PC-3 (cell line): ENCODE data around the gene TMEM52B. TPM values are rescaled to one million over a fixed set of nuclear protein-coding genes. Genes with fewer than 3 reads are reported as not detected.

Experiments used
- ATAC-seq: fragments of 200-7000 bp; cut with Tn5 transposase; 2 replicates; pipeline ENCODE4 v1.9.1; 2020; ENCODE audit warnings: mild to moderate bottlenecking, moderate library complexity
- BruUV-seq: library from RNA; stranded (reverse); fragments of 400-500 nt; replicated peaks from 2 replicates; lab custom pipeline; 2021; lab: Mats Ljungman, UMichigan
- CTCF ChIA-PET: fragments of 300-600 bp; sonication (Branson Sonifier 250); formaldehyde crosslinking; loops from one replicate; lab custom pipeline; 2022; ENCODE audit warnings: antibody characterized with exemption; lab: Charles Lee
- POLR2A ChIA-PET: fragments of 300-600 bp; sonication (Branson Sonifier 250); formaldehyde crosslinking; loops from one replicate; lab custom pipeline; 2022; ENCODE audit warnings: antibody characterized with exemption; ENCODE audit not compliant: unreplicated experiment; lab: Charles Lee
- DNase-seq: peaks from one replicate; pipeline ENCODE4 v3.0.0-alpha.2; 2015
- H2AFZ ChIP-seq: fragments of 300-600 bp; sonication (generic); 2 replicates; pipeline ENCODE4 v1.6.0; 2016; ENCODE audit warnings: antibody characterized with exemption, low read length
- H3F3A ChIP-seq: fragments of 300-600 bp; sonication (generic); one replicate; pipeline ENCODE4 v1.6.0; 2017; ENCODE audit warnings: antibody characterized with exemption, low read length, control low read depth, mild to moderate bottlenecking; ENCODE audit not compliant: unreplicated experiment
- H3K27ac ChIP-seq: fragments of 300-600 bp; sonication (generic); 2 replicates; pipeline ENCODE4 v1.5.1; 2016; ENCODE audit warnings: mild to moderate bottlenecking, low read length
- H3K27me3 ChIP-seq: fragments of 300-600 bp; sonication (generic); 2 replicates; pipeline ENCODE4 v1.6.1; 2016; ENCODE audit warnings: low read length, mixed read lengths
- H3K36me3 ChIP-seq: fragments of 300-600 bp; sonication (generic); 2 replicates; pipeline ENCODE4 v1.6.1; 2016; ENCODE audit warnings: low read depth, mixed run types, low read length, mixed read lengths
- H3K4me1 ChIP-seq: fragments of 300-600 bp; sonication (generic); 2 replicates; pipeline ENCODE4 v1.5.1; 2016; ENCODE audit warnings: low read length; ENCODE audit not compliant: insufficient read depth
- H3K4me2 ChIP-seq: fragments of 300-600 bp; sonication (generic); 2 replicates; pipeline ENCODE4 v1.6.0; 2016; ENCODE audit warnings: low read length
- H3K4me3 ChIP-seq: fragments of 300-600 bp; sonication (generic); 2 replicates; pipeline ENCODE4 v1.5.1; 2016; ENCODE audit warnings: mild to moderate bottlenecking, low read length, mixed read lengths
- H3K79me2 ChIP-seq: fragments of 300-600 bp; sonication (generic); 2 replicates; pipeline ENCODE4 v1.6.1; 2017; ENCODE audit warnings: low read length, mixed read lengths
- H3K9ac ChIP-seq: fragments of 300-600 bp; sonication (generic); 2 replicates; pipeline ENCODE4 v1.6.0; 2016; ENCODE audit warnings: mild to moderate bottlenecking, low read length
- H3K9me2 ChIP-seq: fragments of 300-600 bp; sonication (generic); replicated peaks from 2 replicates; pipeline ENCODE4 v1.6.1; 2016; ENCODE audit warnings: mixed run types, low read length, mixed read lengths
- H3K9me3 ChIP-seq: fragments of 300-600 bp; sonication (generic); 2 replicates; pipeline ENCODE4 v1.6.1; 2016; ENCODE audit warnings: low read length, mixed read lengths
- H4K20me1 ChIP-seq: fragments of 300-600 bp; sonication (generic); 2 replicates; pipeline ENCODE4 v1.6.1; 2016; ENCODE audit warnings: low read length, mixed read lengths
- CTCF ChIP-seq: fragments of 300-600 bp; sonication (generic); conservative IDR thresholded peaks from 2 replicates; pipeline ENCODE4 v1.5.1; 2017; ENCODE audit warnings: antibody characterized with exemption, low read depth, mild to moderate bottlenecking, low read length
- EZH2 ChIP-seq: fragments of 300-600 bp; sonication (generic); IDR thresholded peaks from one replicate; pipeline ENCODE4 v1.6.1; 2017; ENCODE audit warnings: antibody characterized with exemption, mild to moderate bottlenecking, low read length; ENCODE audit not compliant: unreplicated experiment
- EZH2phosphoT487 ChIP-seq: fragments of 300-600 bp; sonication (generic); IDR thresholded peaks from 2 replicates; pipeline ENCODE4 v1.6.1; 2018; ENCODE audit warnings: mild to moderate bottlenecking, antibody characterized with exemption, low read length, borderline replicate concordance
- intact Hi-C: fragments of 100-400 bp; cut with micrococcal nuclease; formaldehyde crosslinking; loops from 2 replicates; pipeline ENCODE4 v1.9.0; 2023
- total RNA-seq: library from RNA; depleted of rRNA; stranded (reverse); fragments of >200 nt; gene quantifications from 2 replicates; pipeline ENCODE4 v1.2.3, GENCODE V29; 2014

TMEM52B gene
- total RNA-seq, 1 experiment from 2014 or later, result not detected

GRCh38 chr12:10175846-10176636 is 2.8 kb upstream of the TMEM52B start:
- Histone ChIP-seq H3K4me2 (no peak overlapping the region), H3K4me3 (no peak overlapping the region)
- BruUV-seq, result no TSS peak

GRCh38 chr12:10179776-10180181 is 947 bp downstream of the TMEM52B start:
- no TSS peak for BruUV-seq
- no peaks in the 10 kb centered on the region for H3K79me2 ChIP-seq
- TF ChIP-seq EZH2phosphoT487 (no peak), EZH2 (no peak), CTCF (no peak)
- 0 out of 2 replicates have a peak overlapping the region, but pooled peaks have one; percentile 15 for H2AFZ ChIP-seq
- no peak overlapping the region for H3K27ac ChIP-seq
- ATAC-seq, result peak; percentile 80
- H3K4me2 ChIP-seq, result peak overlapping the region; percentile 68
- POLR2A ChIA-PET, result interaction anchor here (0.6 kb wide), 1 partner anchor 15 kb away, joined by 3 read pairs; no protein-coding TSS in a partner anchor
- CTCF ChIA-PET, result no interaction called here
- peaks cover 32% of the 10 kb centered on the region for H3K4me1 ChIP-seq
- no peaks in the 10 kb centered on the region for H3K27me3 ChIP-seq
- H3K36me3 ChIP-seq, result no peaks in the 10 kb centered on the region
- no peak overlapping the region for H3K9ac ChIP-seq
- intact Hi-C loops, result no loop called here
- peak; percentile 76 for DNase-seq
- H3K9me3 ChIP-seq, result no peaks in the 10 kb centered on the region
- H3K4me3 ChIP-seq, result no peak overlapping the region
- H3F3A ChIP-seq, result peaks cover 4% of the 10 kb centered on the region
- no peaks in the 10 kb centered on the region for H3K9me2 ChIP-seq
- H4K20me1 ChIP-seq, result no peaks in the 10 kb centered on the region

More at GRCh38 chr12:10175846-10176636, 2.8 kb upstream of the TMEM52B start:
- intact Hi-C loops, result no loop called here
- H3K4me1 ChIP-seq, result peaks cover 20% of the 10 kb centered on the region
- H3K9ac ChIP-seq, result no peak overlapping the region
- no peak overlapping the region for H3K27ac ChIP-seq
- H3K79me2 ChIP-seq, result no peaks in the 10 kb centered on the region
- CTCF ChIA-PET, result interaction anchor here (0.6 to 1.0 kb wide), 2 partner anchors 23 to 221 kb away, joined by 6 to 9 read pairs; no protein-coding TSS in a partner anchor
- H3K9me3 ChIP-seq, result no peaks in the 10 kb centered on the region
- DNase-seq (no peak), ATAC-seq (no peak)
- no peaks in the 10 kb centered on the region for H3K9me2 ChIP-seq
- no peak for TF ChIP-seq EZH2phosphoT487
- no peak for TF ChIP-seq CTCF
- no peak for TF ChIP-seq EZH2
- no peaks in the 10 kb centered on the region for H3F3A ChIP-seq
- H4K20me1 ChIP-seq, result no peaks in the 10 kb centered on the region
- H2AFZ ChIP-seq, result no peak overlapping the region
- H3K36me3 ChIP-seq, result no peaks in the 10 kb centered on the region
- POLR2A ChIA-PET, result no interaction called here
- H3K27me3 ChIP-seq, result no peaks in the 10 kb centered on the region
